DOHH2 (cell line): Measurements from ENCODE around the gene PLXNA1.

Experiments
- CTCF ChIP-seq: fragments of 200-600 bp; sonication (generic); IDR thresholded peaks from one replicate; pipeline ENCODE4 v1.5.1; 2014; ENCODE audit warnings: antibody characterized with exemption, mild to moderate bottlenecking, low read depth, low read length; ENCODE audit not compliant: poor library complexity, severe bottlenecking
- EZH2phosphoT487 ChIP-seq: fragments of 200-600 bp; sonication (generic); IDR thresholded peaks from 2 replicates; pipeline ENCODE4 v1.6.1; 2017; ENCODE audit warnings: borderline replicate concordance, mild to moderate bottlenecking, antibody characterized with exemption, low read length, moderate library complexity, mixed read lengths

GRCh38 chr3:126983653-126984390, 907 bp downstream of the PLXNA1 start:
- no peak for TF ChIP-seq CTCF
- TF ChIP-seq EZH2phosphoT487 = no peak
